K562 (cell line): ENCODE results near the gene TARS2. TPM values are rescaled to one million over a fixed set of nuclear protein-coding genes. Genes with fewer than 3 reads are reported as not detected.

Experiments
- ATF1 ChIP-seq, 2 experiments: fragments of 450-650 bp in 1 of 2; IDR thresholded peaks; 2 replicates each; pipeline ENCODE4 v1.6.1; 2016; ENCODE audit warnings: missing compliant biosample characterization in 1 of 2, missing genetic modification characterization in 1 of 2
- CHD4 ChIP-seq: fragments of 200-600 bp; sonication (generic); IDR thresholded peaks from 3 replicates; pipeline ENCODE4 v1.6.1; 2012; ENCODE audit warnings: low read depth, mild to moderate bottlenecking, mixed read lengths, low read length, inconsistent platforms; ENCODE audit not compliant: insufficient read depth, insufficient replicate concordance, poor library complexity, severe bottlenecking
- CREM ChIP-seq: IDR thresholded peaks from 2 replicates; pipeline ENCODE4 v1.6.1; 2014; ENCODE audit warnings: antibody characterized with exemption, low read depth
- CTCFL ChIP-seq: IDR thresholded peaks from 2 replicates; pipeline ENCODE4 v1.6.1; 2011; ENCODE audit warnings: borderline replicate concordance, low read depth, mild to moderate bottlenecking, moderate library complexity, low read length; ENCODE audit not compliant: insufficient read depth, poor library complexity, severe bottlenecking
- ESRRA ChIP-seq: fragments of 450-650 bp; IDR thresholded peaks from 2 replicates; pipeline ENCODE4 v1.6.1; 2014; ENCODE audit warnings: low read depth, mild to moderate bottlenecking, moderate library complexity, borderline replicate concordance
- HNRNPUL1 ChIP-seq: fragments of 200-400 bp; formaldehyde crosslinking; IDR thresholded peaks from 2 replicates; pipeline ENCODE4 v1.6.1; 2017; ENCODE audit warnings: low read length
- MCM3 ChIP-seq: fragments of 450-650 bp; IDR thresholded peaks from 2 replicates; pipeline ENCODE4 v1.6.1; 2016
- MED1 ChIP-seq: sonication (generic); formaldehyde crosslinking; IDR thresholded peaks from 2 replicates; pipeline ENCODE4 v1.8.1; 2023; ENCODE audit warnings: missing genetic modification reagents, borderline replicate concordance
- MNT ChIP-seq, 2 experiments: fragments of 450-650 bp; conservative IDR thresholded peaks; 2 replicates each; pipeline ENCODE4 v1.6.1; 2017; ENCODE audit warnings: mild to moderate bottlenecking in 2 of 2, moderate library complexity in 2 of 2
- MTA1 ChIP-seq: fragments of 450-650 bp; IDR thresholded peaks from 2 replicates; pipeline ENCODE4 v1.6.1; 2017; ENCODE audit warnings: borderline replicate concordance
- PHF21A ChIP-seq: fragments of 450-650 bp; IDR thresholded peaks from 2 replicates; pipeline ENCODE4 v1.6.1; 2017; ENCODE audit warnings: low read depth, borderline replicate concordance
- POLR2B ChIP-seq: fragments of 450-650 bp; IDR thresholded peaks from 2 replicates; pipeline ENCODE4 v1.6.1; 2018; ENCODE audit warnings: low read depth; ENCODE audit not compliant: partially characterized antibody
- RFX1 ChIP-seq: fragments of 450-650 bp; IDR thresholded peaks from 2 replicates; pipeline ENCODE4 v1.6.1; 2016; ENCODE audit warnings: mild to moderate bottlenecking, moderate library complexity
- RFX5 ChIP-seq: IDR thresholded peaks from 2 replicates; pipeline ENCODE4 v1.6.1; 2011; ENCODE audit warnings: low read depth, mild to moderate bottlenecking, improper control_type of control experiment, low read length
- SLC30A9 ChIP-seq: fragments of 250-450 bp; sonication (Bioruptor Pico); IDR thresholded peaks from 2 replicates; pipeline ENCODE4 v1.8.0; 2022; ENCODE audit warnings: mild to moderate bottlenecking, moderate library complexity
- TEAD2 ChIP-seq: fragments of 450-650 bp; IDR thresholded peaks from 2 replicates; pipeline ENCODE4 v1.6.1; 2016; ENCODE audit warnings: missing genetic modification characterization, control low read depth, missing compliant biosample characterization
- UBTF ChIP-seq, 2 experiments: IDR thresholded peaks; 2 replicates each; pipeline ENCODE4 v1.6.1; 2012; ENCODE audit warnings: improper control_type of control experiment in 2 of 2, low read depth in 2 of 2, low read length in 2 of 2, borderline replicate concordance in 1 of 2
- WHSC1 ChIP-seq: IDR thresholded peaks from one replicate; pipeline ENCODE4 v1.6.1; 2012; ENCODE audit warnings: low read length, control low read depth, inconsistent platforms
- XRCC4 ChIP-seq: IDR thresholded peaks from one replicate; pipeline ENCODE4 v1.6.1; 2011; ENCODE audit not compliant: insufficient read depth, insufficient read length; ENCODE audit errors: extremely low read depth
- YBX1 ChIP-seq: fragments of 450-650 bp; IDR thresholded peaks from 2 replicates; pipeline ENCODE4 v1.7.1; 2016; ENCODE audit warnings: mild to moderate bottlenecking
- ZNF24 ChIP-seq: fragments of 450-650 bp; IDR thresholded peaks from 2 replicates; pipeline ENCODE4 v1.6.1; 2016
- ZNF3 ChIP-seq: fragments of 250-450 bp; sonication (Bioruptor Pico); IDR thresholded peaks from 2 replicates; pipeline ENCODE4 v1.5.0; 2021; ENCODE audit warnings: mild to moderate bottlenecking, moderate library complexity
- ZSCAN32 ChIP-seq: fragments of 450-650 bp; formaldehyde crosslinking; IDR thresholded peaks from 2 replicates; pipeline ENCODE4 v1.4.0; 2020; ENCODE audit warnings: mild to moderate bottlenecking, moderate library complexity
- polyA plus RNA-seq, 8 experiments: library from polyadenylated mRNA; depleted of rRNA in 4 of 8; stranded (reverse) in 5 of 8; unstranded in 3 of 8; fragments of >200 nt; fragmentation: Nextera tagmentation in 2 of 8; fragmentation: Illumina TruSeq in 1 of 8; extraction: Ambion mirVana in 2 of 8; extraction: Trizol in 1 of 8; gene quantifications; 2 replicates each; pipeline versions ENCODE4 v1.2.1 to v1.2.3, GENCODE V29; 2011 to 2014; ENCODE audit warnings: inconsistent platforms in 1 of 8, missing spikeins in 1 of 8
- total RNA-seq, 7 experiments: library from RNA; depleted of rRNA in 6 of 7; stranded (reverse); fragments of >200 nt in 6 of 7; fragmentation: Illumina TruSeq in 2 of 7; extraction: Trizol in 2 of 7; gene quantifications; 2 replicates each; pipeline versions ENCODE4 v1.2.1 to v1.2.3, GENCODE V29; 2011 to 2021; ENCODE audit warnings: low replicate concordance in 1 of 7

Gene TARS2
- total and polyA plus RNA-seq, 9 of the 15 experiments (the other 6 are each of a cell fraction or from before 2014, with no cell fraction given) = 17.0 to 64.2 (median 39.4) TPM

GRCh38 chr1:150552128-150552910 is 65.1 kb downstream of the TARS2 start (continued):
- TF ChIP-seq CHD4 = no peak
- no peak for TF ChIP-seq YBX1
- TF ChIP-seq MCM3 = no peak
- TF ChIP-seq ESRRA = peak; percentile 62; the same call in 1 of the 2 replicates
- no peak for TF ChIP-seq ATF1 (CRISPR knock-in tag; IDR thresholded peaks at IDR 0.05)
- TF ChIP-seq ATF1 (tag; IDR thresholded peaks at IDR 0.05) = peak; percentile 53; the same call in 1 of the 2 replicates
- TF ChIP-seq SLC30A9 (CRISPR knock-in tag) = no peak
- TF ChIP-seq CTCFL = no peak
- TF ChIP-seq PHF21A = no peak
- peak; percentile 58 for TF ChIP-seq POLR2B
- no peak for TF ChIP-seq RFX1
- TF ChIP-seq ZNF24 = no peak
- TF ChIP-seq ZSCAN32 (CRISPR knock-in tag) = no peak
- no peak for TF ChIP-seq XRCC4
- peak; percentile 87 for TF ChIP-seq CREM
- peak in 1 of 2 experiments; percentile 56; a peak in 1 of 4 replicates for TF ChIP-seq UBTF (IDR thresholded peaks at IDR 0.05; ENCODE audit: borderline replicate concordance in 1 of 2, low read depth in 2 of 2, low read length in 2 of 2)
- TF ChIP-seq MTA1 = no peak; the same call in 1 of the 2 replicates
- no peak for TF ChIP-seq WHSC1
- TF ChIP-seq HNRNPUL1 = no peak
- no peak for TF ChIP-seq ZNF3 (CRISPR knock-in tag)
- no peak for TF ChIP-seq RFX5
- TF ChIP-seq TEAD2 (tag) = no peak
- TF ChIP-seq MNT (conservative IDR thresholded peaks at IDR 0.05) = 0 out of 4 replicates have a peak, but pooled peaks of 1 of the 2 experiments have one; percentile 41
- TF ChIP-seq MED1 (CRISPR knock-in tag) = no peak
